CD4-positive, alpha-beta T cell (primary cell): ENCODE measurements around the gene WDFY2. TPM values are rescaled to one million over a fixed set of nuclear protein-coding genes. Genes with fewer than 3 reads are reported as not detected.

Experiments
- ATAC-seq: fragments of 200-7000 bp; cut with Tn5 transposase; one replicate; pipeline ENCODE4 v1.10.0; 2022; ENCODE audit warnings: mild to moderate bottlenecking; ENCODE audit not compliant: poor library complexity
- CTCF ChIA-PET: fragments of 350-600 bp; sonication (Branson Sonifier 250); formaldehyde crosslinking; loops from one replicate; lab custom pipeline; 2021; ENCODE audit warnings: antibody characterized with exemption, inconsistent platforms; lab: Charles Lee
- POLR2A ChIA-PET: fragments of 350-600 bp; sonication (Branson Sonifier 250); formaldehyde crosslinking; loops from one replicate; lab custom pipeline; 2021; ENCODE audit warnings: antibody characterized with exemption, inconsistent platforms; lab: Charles Lee
- DNase-seq, 14 experiments: peaks; one replicate each; pipeline ENCODE4 v3.0.0-alpha.2; 2013 to 2020; ENCODE audit warnings: mixed read lengths in 2 of 14
- H3K27ac ChIP-seq, 2 donors: one replicate each; pipeline versions ENCODE4 v1.5.1 to v1.7.0; 2013; ENCODE audit warnings: low read length in 2 of 2, low read depth in 1 of 2, mild to moderate bottlenecking in 1 of 2
- H3K27me3 ChIP-seq, 2 experiments: 1 replicate in 1 of 2; 2 replicates in 1 of 2; pipeline versions ENCODE4 v1.6.1 to v1.7.0; 2013; ENCODE audit warnings: low read length in 2 of 2, control low read depth in 1 of 2, mild to moderate bottlenecking in 1 of 2, moderate library complexity in 1 of 2; ENCODE audit not compliant: insufficient read depth in 2 of 2, control insufficient read depth in 1 of 2
- H3K36me3 ChIP-seq: one replicate; pipeline ENCODE4 v1.6.1; 2013; ENCODE audit warnings: low read length, control low read depth; ENCODE audit not compliant: insufficient read depth
- H3K4me1 ChIP-seq: one replicate; pipeline ENCODE4 v1.6.1; 2013; ENCODE audit warnings: low read length, control low read depth; ENCODE audit not compliant: insufficient read depth
- H3K4me3 ChIP-seq: one replicate; pipeline ENCODE4 v1.5.1; 2013; ENCODE audit warnings: mild to moderate bottlenecking, low read length, moderate library complexity
- H3K9me3 ChIP-seq, 2 experiments: 1 replicate in 1 of 2; 2 replicates in 1 of 2; pipeline versions ENCODE4 v1.6.1 to v1.7.0; 2013; ENCODE audit warnings: low read length in 2 of 2, mild to moderate bottlenecking in 2 of 2, control low read depth in 1 of 2, moderate library complexity in 1 of 2; ENCODE audit not compliant: control insufficient read depth in 1 of 2, insufficient read depth in 1 of 2
- H3K27ac Mint-ChIP-seq: one replicate; pipeline ENCODE4 v1.8.0; 2020; ENCODE audit warnings: mixed read lengths
- H3K27me3 Mint-ChIP-seq: one replicate; pipeline ENCODE4 v1.8.0; 2021; ENCODE audit warnings: mixed read lengths
- H3K36me3 Mint-ChIP-seq: one replicate; pipeline ENCODE4 v1.8.0; 2021; ENCODE audit warnings: low read depth, mixed read lengths
- H3K4me1 Mint-ChIP-seq: one replicate; pipeline ENCODE4 v1.8.0; 2021; ENCODE audit warnings: low read depth, mixed read lengths
- H3K4me3 Mint-ChIP-seq: one replicate; pipeline ENCODE4 v1.8.0; 2020; ENCODE audit warnings: mild to moderate bottlenecking, mixed read lengths
- H3K9me3 Mint-ChIP-seq: one replicate; pipeline ENCODE4 v1.8.0; 2020; ENCODE audit warnings: mixed read lengths
- CTCF ChIP-seq: fragments of 200-600 bp; IDR thresholded peaks from one replicate; pipeline ENCODE4 v1.8.0; 2022; ENCODE audit warnings: antibody characterized with exemption, mild to moderate bottlenecking
- intact Hi-C, 2 experiments: fragments of 100-400 bp; cut with DNase I in 1 of 2; cut with micrococcal nuclease in 1 of 2; formaldehyde crosslinking; loops; one replicate each; pipeline versions ENCODE4 v1.15.1 to v1.9.0; 2023 to 2025; cut with DNase I, micrococcal nuclease
- total RNA-seq, 174 experiments: library from RNA in 2 of 174; stranded (reverse) in 2 of 174; gene quantifications; one replicate each; pipeline ENCODE4 v1.2.3 and lab custom pipeline; 2021 to 2026

The WDFY2 gene
- total RNA-seq, 2 experiments from 2014 or later: 21.4 to 21.9 TPM

GRCh38 chr13:51682686-51683085 lies 98.4 kb downstream of the WDFY2 start:
- no peak overlapping the region for H3K4me3 Mint-ChIP-seq
- Histone ChIP-seq H3K27me3 (no peaks in the 10 kb centered on the region), H3K27ac (no peak overlapping the region), H3K36me3 (peaks cover 8% of the 10 kb centered on the region), H3K4me1 (no peaks in the 10 kb centered on the region), H3K4me3 (no peak overlapping the region), H3K9me3 (no peaks in the 10 kb centered on the region)
- H3K9me3 Mint-ChIP-seq: no peaks in the 10 kb centered on the region
- peaks cover 62% of the 10 kb centered on the region for H3K36me3 Mint-ChIP-seq
- CTCF ChIA-PET: no interaction called here
- TF ChIP-seq CTCF: no peak
- H3K27me3 Mint-ChIP-seq: no peaks in the 10 kb centered on the region
- H3K27ac Mint-ChIP-seq: no peak overlapping the region
- ATAC-seq (no peak), DNase-seq (no peak)
- H3K4me1 Mint-ChIP-seq: peaks cover 22% of the 10 kb centered on the region
- POLR2A ChIA-PET: no interaction called here
- intact Hi-C loops: no loop called here

- intact Hi-C loops: no loop called here
- Histone ChIP-seq H3K27me3 (no peaks in the 10 kb centered on the region), H3K4me1 (no peaks in the 10 kb centered on the region), H3K9me3 (no peaks in the 10 kb centered on the region), H3K4me3 (no peak overlapping the region), H3K36me3 (peaks cover 8% of the 10 kb centered on the region), H3K27ac (no peak overlapping the region)
- H3K27ac Mint-ChIP-seq: no peak overlapping the region
- H3K9me3 Mint-ChIP-seq: no peaks in the 10 kb centered on the region
- POLR2A ChIA-PET: no interaction called here
- no peak for DNase-seq
- no peaks in the 10 kb centered on the region for H3K27me3 Mint-ChIP-seq
- TF ChIP-seq CTCF: no peak
- ATAC-seq: no peak
- peaks cover 54% of the 10 kb centered on the region for H3K36me3 Mint-ChIP-seq
- H3K4me1 Mint-ChIP-seq: peaks cover 23% of the 10 kb centered on the region
- H3K4me3 Mint-ChIP-seq: no peak overlapping the region
- CTCF ChIA-PET: no interaction called here
Observed at GRCh38 chr13:51683597-51683996, 99.3 kb downstream of the WDFY2 start.

GRCh38 chr13:51684076-51684475 lies 99.8 kb downstream of the WDFY2 start:
- Mint-ChIP-seq H3K4me1 (peaks cover 24% of the 10 kb centered on the region), H3K4me3 (no peak overlapping the region), H3K27me3 (no peaks in the 10 kb centered on the region), H3K9me3 (peaks cover under 1% of the 10 kb centered on the region), H3K36me3 (peaks cover 52% of the 10 kb centered on the region), H3K27ac (no peak overlapping the region)
- POLR2A ChIA-PET: no interaction called here
- no peak for TF ChIP-seq CTCF
- intact Hi-C loops: no loop called here
- Histone ChIP-seq H3K9me3 (no peaks in the 10 kb centered on the region), H3K36me3 (peaks cover 8% of the 10 kb centered on the region), H3K27me3 (no peaks in the 10 kb centered on the region), H3K4me1 (no peaks in the 10 kb centered on the region), H3K27ac (no peak overlapping the region), H3K4me3 (no peak overlapping the region)
- CTCF ChIA-PET: no interaction called here
- ATAC-seq (no peak), DNase-seq (no peak)
